ENCODE data around the gene GSTA4.
"Not testable (repeated sequence)": the region's sequence is repeated elsewhere in the genome, so short reads cannot be mapped to it uniquely, and the experiment has no call there.

Gene GSTA4

GRCh38 chr6:52946306-52946705 is 48.8 kb downstream of the GSTA4 start:
- Histone ChIP-seq H4K20me1 (ENCODE audit: control insufficient read depth, insufficient read depth, low read depth, low read length) (no peaks in the 10 kb centered on the region), H3K4me2 (ENCODE audit: low read length) (no peak overlapping the region), H3K4me3 (ENCODE audit: low read length) (no peak overlapping the region), H3K36me3 (ENCODE audit: control insufficient read depth, low read length) (no peaks in the 10 kb centered on the region), H3K27me3 (ENCODE audit: control insufficient read depth, low read length) (no peaks in the 10 kb centered on the region), H3K27ac (ENCODE audit: low read depth, low read length) (no peak overlapping the region), H3K79me2 (ENCODE audit: control insufficient read depth, low read length) (no peaks in the 10 kb centered on the region), H3F3A (ENCODE audit: control insufficient read depth, insufficient read depth) (no peaks in the 10 kb centered on the region), H3K4me1 (ENCODE audit: control insufficient read depth, low read length) (no peaks in the 10 kb centered on the region), H3K9me2 (replicated peaks; ENCODE audit: control insufficient read depth, low read length) (no peaks in the 10 kb centered on the region), H3K9me3 (ENCODE audit: control insufficient read depth, insufficient read depth, low read length) (no peaks in the 10 kb centered on the region)
- TF ChIP-seq EZH2phosphoT487 (IDR thresholded peaks at IDR 0.05; ENCODE audit: borderline replicate concordance, low read length) (no peak), CTCF (IDR thresholded peaks at IDR 0.05; ENCODE audit: low read depth, low read length, poor library complexity, severe bottlenecking) (no peak)

GRCh38 chr6:52942821-52943220 is 52.3 kb downstream of the GSTA4 start:
- H3F3A ChIP-seq (ENCODE audit: control insufficient read depth, insufficient read depth); H3K9me3 ChIP-seq (ENCODE audit: control insufficient read depth, insufficient read depth, low read length); H3K4me1 ChIP-seq (ENCODE audit: control insufficient read depth, low read length); H4K20me1 ChIP-seq (ENCODE audit: control insufficient read depth, insufficient read depth, low read depth, low read length); H3K27ac ChIP-seq (ENCODE audit: low read depth, low read length); H3K79me2 ChIP-seq (ENCODE audit: control insufficient read depth, low read length); H3K36me3 ChIP-seq (ENCODE audit: control insufficient read depth, low read length); H3K4me2 ChIP-seq (ENCODE audit: low read length); H3K4me3 ChIP-seq (ENCODE audit: low read length); H3K27me3 ChIP-seq (ENCODE audit: control insufficient read depth, low read length); H3K9me2 ChIP-seq (replicated peaks; ENCODE audit: control insufficient read depth, low read length): not testable (repeated sequence)

- Histone ChIP-seq H3K4me1 (ENCODE audit: control insufficient read depth, low read length) (no peaks in the 10 kb centered on the region), H3K27me3 (ENCODE audit: control insufficient read depth, low read length) (no peaks in the 10 kb centered on the region), H3K9me2 (replicated peaks; ENCODE audit: control insufficient read depth, low read length) (no peaks in the 10 kb centered on the region), H3K27ac (ENCODE audit: low read depth, low read length) (no peak overlapping the region), H3F3A (ENCODE audit: control insufficient read depth, insufficient read depth) (no peaks in the 10 kb centered on the region), H3K9me3 (ENCODE audit: control insufficient read depth, insufficient read depth, low read length) (no peaks in the 10 kb centered on the region), H3K4me3 (ENCODE audit: low read length) (no peak overlapping the region), H3K4me2 (ENCODE audit: low read length) (no peak overlapping the region), H4K20me1 (ENCODE audit: control insufficient read depth, insufficient read depth, low read depth, low read length) (no peaks in the 10 kb centered on the region), H3K36me3 (ENCODE audit: control insufficient read depth, low read length) (no peaks in the 10 kb centered on the region), H3K79me2 (ENCODE audit: control insufficient read depth, low read length) (no peaks in the 10 kb centered on the region)
- TF ChIP-seq EZH2phosphoT487 (IDR thresholded peaks at IDR 0.05; ENCODE audit: borderline replicate concordance, low read length) (no peak), CTCF (IDR thresholded peaks at IDR 0.05; ENCODE audit: low read depth, low read length, poor library complexity, severe bottlenecking) (no peak)
Measured at GRCh38 chr6:52942221-52942620, 52.9 kb downstream of the GSTA4 start.

GRCh38 chr6:52937908-52938307 is 57.2 kb downstream of the GSTA4 start:
- Histone ChIP-seq H3K36me3 (ENCODE audit: control insufficient read depth, low read length) (no peaks in the 10 kb centered on the region), H3K27me3 (ENCODE audit: control insufficient read depth, low read length) (no peaks in the 10 kb centered on the region), H3K9me3 (ENCODE audit: control insufficient read depth, insufficient read depth, low read length) (no peaks in the 10 kb centered on the region), H3K4me1 (ENCODE audit: control insufficient read depth, low read length) (no peaks in the 10 kb centered on the region), H3K4me2 (ENCODE audit: low read length) (no peak overlapping the region), H3K79me2 (ENCODE audit: control insufficient read depth, low read length) (no peaks in the 10 kb centered on the region), H4K20me1 (ENCODE audit: control insufficient read depth, insufficient read depth, low read depth, low read length) (no peaks in the 10 kb centered on the region), H3K27ac (ENCODE audit: low read depth, low read length) (no peak overlapping the region), H3K9me2 (replicated peaks; ENCODE audit: control insufficient read depth, low read length) (no peaks in the 10 kb centered on the region), H3K4me3 (ENCODE audit: low read length) (no peak overlapping the region), H3F3A (ENCODE audit: control insufficient read depth, insufficient read depth) (no peaks in the 10 kb centered on the region)
- no peak for TF ChIP-seq CTCF (IDR thresholded peaks at IDR 0.05; ENCODE audit: low read depth, low read length, poor library complexity, severe bottlenecking)
- TF ChIP-seq EZH2phosphoT487 (IDR thresholded peaks at IDR 0.05; ENCODE audit: borderline replicate concordance, low read length), result no peak

Measured in DOHH2 (cell line).